HCT116 (cell line): ENCODE measurements around the gene VPS45. TPM values are rescaled to one million over a fixed set of nuclear protein-coding genes. Genes with fewer than 3 reads are reported as not detected.
"Not testable (repeated sequence)": the region's sequence is repeated elsewhere in the genome, so short reads cannot be mapped to it uniquely, and the experiment has no call there.

ENCODE experiments used
- ATAC-seq: fragments of 200-7000 bp; cut with Tn5 transposase; 2 replicates; pipeline ENCODE4 v1.9.1; 2020; ENCODE audit warnings: mild to moderate bottlenecking, moderate library complexity
- BruUV-seq: library from RNA; stranded (reverse); fragments of 400-500 nt; replicated peaks from 2 replicates; lab custom pipeline; 2021; lab: Mats Ljungman, UMichigan
- CTCF ChIA-PET: fragments of 300-600 bp; sonication (Branson Sonifier 250); formaldehyde crosslinking; loops from one replicate; lab custom pipeline; 2021; ENCODE audit warnings: antibody characterized with exemption; lab: Charles Lee
- POLR2A ChIA-PET: fragments of 300-600, 350-600 bp; sonication (Branson Sonifier 250); formaldehyde crosslinking; loops from one replicate; lab custom pipeline; 2021; ENCODE audit warnings: antibody characterized with exemption; lab: Charles Lee
- RAD21 ChIA-PET, 2 experiments: fragments of 300-600 bp; sonication (Branson Sonifier 250); formaldehyde crosslinking; loops; one replicate each; lab custom pipeline; 2023; ENCODE audit warnings: low total read pairs in 2 of 2; ENCODE audit not compliant: uncharacterized antibody in 2 of 2, unreplicated experiment in 2 of 2, low non-redundant PET in 1 of 2; lab: Charles Lee
- DNase-seq: peaks from one replicate; pipeline ENCODE4 v3.0.0-alpha.2; 2010; ENCODE audit warnings: low read depth, low spot score
- H2AFZ ChIP-seq: fragments of 200-600 bp; shearing (Covaris generic), sonication (generic); 2 replicates; pipeline ENCODE4 v1.6.1; 2017; ENCODE audit warnings: low read depth, mixed run types, mixed read lengths, antibody characterized with exemption, low read length; ENCODE audit not compliant: poor library complexity, severe bottlenecking
- H3K27ac ChIP-seq: 2 replicates; pipeline ENCODE4 v1.5.1; 2012; ENCODE audit warnings: low read depth, low read length
- H3K27me3 ChIP-seq: fragments of 200-600 bp; sonication (generic); 2 replicates; pipeline ENCODE4 v1.6.1; 2016; ENCODE audit warnings: mixed run types, low read length, mixed read lengths; ENCODE audit not compliant: insufficient read depth
- H3K36me3 ChIP-seq, 2 experiments: fragments of 200-500 bp in 1 of 2; fragments of 200-600 bp in 1 of 2; sonication (Bioruptor generic) in 1 of 2; sonication (generic) in 1 of 2; 2 replicates each; pipeline versions ENCODE4 v1.5.1 to v1.6.1; 2014 to 2016; ENCODE audit warnings: low read length in 2 of 2, inconsistent platforms in 1 of 2, mixed read lengths in 1 of 2, mixed run types in 1 of 2; ENCODE audit not compliant: insufficient read depth in 2 of 2, control insufficient read depth in 1 of 2
- H3K4me1 ChIP-seq, 2 experiments: fragments of 200-600 bp in 1 of 2; sonication (generic) in 1 of 2; 2 replicates each; pipeline versions ENCODE4 v1.5.1 to v1.6.1; 2012 to 2017; ENCODE audit warnings: low read length in 2 of 2, inconsistent platforms in 1 of 2, mild to moderate bottlenecking in 1 of 2, mixed read lengths in 1 of 2, mixed run types in 1 of 2, moderate library complexity in 1 of 2; ENCODE audit not compliant: insufficient read depth in 2 of 2, control insufficient read depth in 1 of 2
- H3K4me2 ChIP-seq: fragments of 200-600 bp; sonication (generic); 2 replicates; pipeline ENCODE4 v1.6.1; 2017; ENCODE audit warnings: mixed run types, low read length, mixed read lengths
- H3K4me3 ChIP-seq, 2 experiments: fragments of 200-600 bp in 1 of 2; sonication (generic) in 1 of 2; replicated peaks in 1 of 2; 2 replicates each; pipeline ENCODE4 v1.5.1; 2011 to 2016; ENCODE audit warnings: low read length in 2 of 2, control low read depth in 1 of 2, low read depth in 1 of 2, mild to moderate bottlenecking in 1 of 2, mixed read lengths in 1 of 2, mixed run types in 1 of 2
- H3K79me2 ChIP-seq: fragments of 200-600 bp; sonication (generic); 2 replicates; pipeline ENCODE4 v1.6.1; 2017; ENCODE audit warnings: mild to moderate bottlenecking, mixed run types, low read length, moderate library complexity, mixed read lengths; ENCODE audit not compliant: insufficient read depth
- H3K9ac ChIP-seq: fragments of 200-600 bp; sonication (generic); 2 replicates; pipeline ENCODE4 v1.6.1; 2016; ENCODE audit warnings: low read length, mixed read lengths
- H3K9me2 ChIP-seq: fragments of 200-600 bp; sonication (generic), shearing (Covaris generic); 2 replicates; pipeline ENCODE4 v1.6.1; 2017; ENCODE audit warnings: mixed run types, mild to moderate bottlenecking, moderate library complexity; ENCODE audit not compliant: insufficient read depth
- H3K9me3 ChIP-seq, 2 experiments: fragments of 200-500 bp in 1 of 2; fragments of 200-600 bp in 1 of 2; sonication (Bioruptor generic) in 1 of 2; sonication (generic) in 1 of 2; 2 replicates each; pipeline ENCODE4 v1.6.1; 2014 to 2017; ENCODE audit warnings: low read length in 2 of 2, mixed read lengths in 2 of 2, inconsistent platforms in 1 of 2, low read depth in 1 of 2, mild to moderate bottlenecking in 1 of 2, mixed run types in 1 of 2, moderate library complexity in 1 of 2; ENCODE audit not compliant: control insufficient read depth in 1 of 2, insufficient read depth in 1 of 2
- H4K20me1 ChIP-seq: fragments of 200-600 bp; sonication (generic), shearing (Covaris generic); 2 replicates; pipeline ENCODE4 v1.6.1; 2017; ENCODE audit warnings: mixed run types, mild to moderate bottlenecking, moderate library complexity; ENCODE audit not compliant: insufficient read depth
- EGR1 ChIP-seq: IDR thresholded peaks from 2 replicates; pipeline ENCODE4 v1.6.1; 2012; ENCODE audit warnings: low read depth
- ELF1 ChIP-seq: IDR thresholded peaks from 2 replicates; pipeline ENCODE4 v1.6.1; 2012; ENCODE audit warnings: low read depth, borderline replicate concordance
- POLR2A ChIP-seq: IDR thresholded peaks from 2 replicates; pipeline ENCODE4 v1.7.0; 2011; ENCODE audit warnings: borderline replicate concordance; ENCODE audit not compliant: insufficient read depth, insufficient read length; ENCODE audit errors: extremely low read depth
- POLR2AphosphoS5 ChIP-seq: IDR thresholded peaks from 2 replicates; pipeline ENCODE4 v1.6.1; 2011; ENCODE audit warnings: mild to moderate bottlenecking, low read depth, low read length, moderate library complexity
- SIN3A ChIP-seq: IDR thresholded peaks from 2 replicates; pipeline ENCODE4 v1.6.1; 2012; ENCODE audit warnings: low read depth
- SP1 ChIP-seq: IDR thresholded peaks from 2 replicates; pipeline ENCODE4 v1.6.1; 2012; ENCODE audit warnings: low read depth
- ZFX ChIP-seq: fragments of 450-650 bp; IDR thresholded peaks from 2 replicates; pipeline ENCODE4 v1.6.1; 2017
- intact Hi-C: fragments of 100-400 bp; cut with micrococcal nuclease; formaldehyde crosslinking; loops from 2 replicates; pipeline ENCODE4 v1.10.0; 2022
- total RNA-seq: library from RNA; stranded (reverse); gene quantifications from one replicate; pipeline ENCODE4 v1.2.1, GENCODE V29; 2021; ENCODE audit not compliant: unreplicated experiment
- TF ChIP-seq, protein P1 (sequence below): IDR thresholded peaks from 2 replicates; pipeline ENCODE4 v1.6.1; 2012
- TF ChIP-seq, protein P2 (sequence below): IDR thresholded peaks from 2 replicates; pipeline ENCODE4 v1.6.1; 2012; ENCODE audit warnings: low read depth
- TF ChIP-seq, protein P3 (sequence below): IDR thresholded peaks from 2 replicates; pipeline ENCODE4 v1.6.1; 2011; ENCODE audit warnings: mild to moderate bottlenecking, low read length, moderate library complexity; ENCODE audit not compliant: insufficient replicate concordance; ENCODE audit errors: extremely low read depth

VPS45 gene
- total RNA-seq, 1 experiment from 2014 or later, result 28.1 TPM

DNA sequence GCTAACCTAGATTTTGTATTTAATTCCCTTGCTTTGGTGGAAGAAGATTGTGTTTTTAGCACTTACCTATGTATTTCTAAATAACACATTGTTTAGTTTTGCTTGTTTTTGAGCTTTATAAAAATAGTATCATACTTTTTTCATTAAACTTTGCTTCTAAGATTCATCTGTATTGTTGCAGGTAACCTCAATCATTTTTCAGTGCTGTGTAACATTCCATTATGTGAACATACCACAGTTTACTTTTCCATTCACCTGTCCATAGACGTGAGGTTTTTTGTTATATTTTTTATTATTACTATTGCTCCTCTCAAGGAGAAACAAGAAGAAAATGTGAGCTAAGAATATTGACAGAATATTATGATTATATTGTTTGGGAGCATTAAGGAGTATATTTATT is 67.0 kb downstream of the VPS45 start:
- H2AFZ ChIP-seq, result no peak overlapping the region
- no peaks in the 10 kb centered on the region for H3K79me2 ChIP-seq
- peaks cover 3 to 15% of the 10 kb centered on the region in 2 experiments; a peak in 3 of 4 replicates for H3K4me1 ChIP-seq
- H3K4me2 ChIP-seq, result no peak overlapping the region
- ATAC-seq (no peak), DNase-seq (no peak)
- ChIA-PET CTCF (no interaction called here), POLR2A (no interaction called here), RAD21 (no interaction called here)
- intact Hi-C loops, result no loop called here
- no peak overlapping the region for H3K4me3 ChIP-seq
- no TSS peak for BruUV-seq
- no peak overlapping the region for H3K27ac ChIP-seq
- H3K9me3 ChIP-seq, result no peaks in the 10 kb centered on the region
- H3K27me3 ChIP-seq, result no peaks in the 10 kb centered on the region
- no peaks in the 10 kb centered on the region for H3K9me2 ChIP-seq
- H4K20me1 ChIP-seq, result no peaks in the 10 kb centered on the region
- TF ChIP-seq, protein P1, sequence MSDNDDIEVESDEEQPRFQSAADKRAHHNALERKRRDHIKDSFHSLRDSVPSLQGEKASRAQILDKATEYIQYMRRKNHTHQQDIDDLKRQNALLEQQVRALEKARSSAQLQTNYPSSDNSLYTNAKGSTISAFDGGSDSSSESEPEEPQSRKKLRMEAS, result no peak
- no peak for TF ChIP-seq SP1
- no peak for TF ChIP-seq POLR2A
- no peak for TF ChIP-seq ZFX
- TF ChIP-seq SIN3A, result no peak
- TF ChIP-seq, protein P2, sequence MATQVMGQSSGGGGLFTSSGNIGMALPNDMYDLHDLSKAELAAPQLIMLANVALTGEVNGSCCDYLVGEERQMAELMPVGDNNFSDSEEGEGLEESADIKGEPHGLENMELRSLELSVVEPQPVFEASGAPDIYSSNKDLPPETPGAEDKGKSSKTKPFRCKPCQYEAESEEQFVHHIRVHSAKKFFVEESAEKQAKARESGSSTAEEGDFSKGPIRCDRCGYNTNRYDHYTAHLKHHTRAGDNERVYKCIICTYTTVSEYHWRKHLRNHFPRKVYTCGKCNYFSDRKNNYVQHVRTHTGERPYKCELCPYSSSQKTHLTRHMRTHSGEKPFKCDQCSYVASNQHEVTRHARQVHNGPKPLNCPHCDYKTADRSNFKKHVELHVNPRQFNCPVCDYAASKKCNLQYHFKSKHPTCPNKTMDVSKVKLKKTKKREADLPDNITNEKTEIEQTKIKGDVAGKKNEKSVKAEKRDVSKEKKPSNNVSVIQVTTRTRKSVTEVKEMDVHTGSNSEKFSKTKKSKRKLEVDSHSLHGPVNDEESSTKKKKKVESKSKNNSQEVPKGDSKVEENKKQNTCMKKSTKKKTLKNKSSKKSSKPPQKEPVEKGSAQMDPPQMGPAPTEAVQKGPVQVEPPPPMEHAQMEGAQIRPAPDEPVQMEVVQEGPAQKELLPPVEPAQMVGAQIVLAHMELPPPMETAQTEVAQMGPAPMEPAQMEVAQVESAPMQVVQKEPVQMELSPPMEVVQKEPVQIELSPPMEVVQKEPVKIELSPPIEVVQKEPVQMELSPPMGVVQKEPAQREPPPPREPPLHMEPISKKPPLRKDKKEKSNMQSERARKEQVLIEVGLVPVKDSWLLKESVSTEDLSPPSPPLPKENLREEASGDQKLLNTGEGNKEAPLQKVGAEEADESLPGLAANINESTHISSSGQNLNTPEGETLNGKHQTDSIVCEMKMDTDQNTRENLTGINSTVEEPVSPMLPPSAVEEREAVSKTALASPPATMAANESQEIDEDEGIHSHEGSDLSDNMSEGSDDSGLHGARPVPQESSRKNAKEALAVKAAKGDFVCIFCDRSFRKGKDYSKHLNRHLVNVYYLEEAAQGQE, result no peak
- no peak for TF ChIP-seq EGR1
- TF ChIP-seq POLR2AphosphoS5, result no peak
- TF ChIP-seq ELF1, result no peak
- TF ChIP-seq, protein P3, sequence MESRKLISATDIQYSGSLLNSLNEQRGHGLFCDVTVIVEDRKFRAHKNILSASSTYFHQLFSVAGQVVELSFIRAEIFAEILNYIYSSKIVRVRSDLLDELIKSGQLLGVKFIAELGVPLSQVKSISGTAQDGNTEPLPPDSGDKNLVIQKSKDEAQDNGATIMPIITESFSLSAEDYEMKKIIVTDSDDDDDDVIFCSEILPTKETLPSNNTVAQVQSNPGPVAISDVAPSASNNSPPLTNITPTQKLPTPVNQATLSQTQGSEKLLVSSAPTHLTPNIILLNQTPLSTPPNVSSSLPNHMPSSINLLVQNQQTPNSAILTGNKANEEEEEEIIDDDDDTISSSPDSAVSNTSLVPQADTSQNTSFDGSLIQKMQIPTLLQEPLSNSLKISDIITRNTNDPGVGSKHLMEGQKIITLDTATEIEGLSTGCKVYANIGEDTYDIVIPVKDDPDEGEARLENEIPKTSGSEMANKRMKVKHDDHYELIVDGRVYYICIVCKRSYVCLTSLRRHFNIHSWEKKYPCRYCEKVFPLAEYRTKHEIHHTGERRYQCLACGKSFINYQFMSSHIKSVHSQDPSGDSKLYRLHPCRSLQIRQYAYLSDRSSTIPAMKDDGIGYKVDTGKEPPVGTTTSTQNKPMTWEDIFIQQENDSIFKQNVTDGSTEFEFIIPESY, result no peak
- TF ChIP-seq, all 23 proteins: peak for 0
- no peaks in the 10 kb centered on the region for H3K36me3 ChIP-seq
- H3K9ac ChIP-seq, result no peak overlapping the region

DNA sequence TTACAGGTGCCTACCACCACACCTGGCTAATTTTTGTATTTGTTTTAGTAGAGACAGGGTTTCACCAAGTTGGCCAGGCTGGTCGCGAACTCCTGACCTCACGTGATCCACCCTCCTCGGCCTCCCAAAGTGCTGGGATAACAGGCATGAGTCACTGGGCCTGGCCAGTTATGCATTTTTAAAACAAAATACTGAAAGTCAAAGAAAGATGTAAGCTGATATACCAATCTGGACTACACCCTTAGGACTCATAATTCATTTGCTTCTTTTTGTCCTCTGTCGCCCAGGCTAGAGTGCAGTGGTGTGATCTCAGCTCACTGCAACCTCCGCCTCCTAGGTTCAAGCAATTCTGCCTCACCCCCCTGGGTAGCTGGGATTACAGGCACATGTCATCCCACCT is 67.8 kb downstream of the VPS45 start:
- peaks cover 3 to 15% of the 10 kb centered on the region in 2 experiments; a peak in 3 of 4 replicates for H3K4me1 ChIP-seq
- H3K9ac ChIP-seq, H3K27me3 ChIP-seq, H3K27ac ChIP-seq, H3K9me3 ChIP-seq, RAD21 ChIA-PET, POLR2A ChIA-PET, BruUV-seq, H3K36me3 ChIP-seq, CTCF ChIA-PET, H2AFZ ChIP-seq, DNase-seq, H4K20me1 ChIP-seq, H3K79me2 ChIP-seq, H3K9me2 ChIP-seq, intact Hi-C loops: not testable (repeated sequence)
- H3K4me3 ChIP-seq, result peak overlapping the region in 1 of 2 experiments; percentile 3; a peak in 1 of 4 replicates
- peak overlapping the region; percentile 52 for H3K4me2 ChIP-seq
- ATAC-seq, result peak; percentile 54
